K562 (cell line): Measurements from ENCODE around the gene PCDHGB2. TPM values are rescaled to one million over a fixed set of nuclear protein-coding genes. Genes with fewer than 3 reads are reported as not detected.
A peak's percentile ranks its signal among the peaks of the same experiment; 100 is the strongest.

ENCODE experiments used
- CBX3 ChIP-seq, 2 experiments: IDR thresholded peaks; 1 replicate in 1 of 2; 2 replicates in 1 of 2; pipeline ENCODE4 v1.6.1; 2012; ENCODE audit warnings: inconsistent platforms in 2 of 2, low read length in 2 of 2, borderline replicate concordance in 1 of 2, control low read depth in 1 of 2
- CHD2 ChIP-seq: IDR thresholded peaks from 2 replicates; pipeline ENCODE4 v1.6.1; 2011; ENCODE audit warnings: low read depth, low read length
- ETV1 ChIP-seq: fragments of 450-650 bp; conservative IDR thresholded peaks from 2 replicates; pipeline ENCODE4 v1.6.1; 2016; ENCODE audit warnings: missing genetic modification characterization, control low read depth, low read depth, missing compliant biosample characterization
- HES1 ChIP-seq: fragments of 450-650 bp; IDR thresholded peaks from 2 replicates; pipeline ENCODE4 v1.6.1; 2016; ENCODE audit warnings: low read depth, mild to moderate bottlenecking, moderate library complexity
- MBD2 ChIP-seq: sonication (generic); IDR thresholded peaks from 2 replicates; pipeline ENCODE4 v1.6.1; 2016; ENCODE audit warnings: low read depth, borderline replicate concordance
- MYNN ChIP-seq, 2 experiments: sonication (generic); formaldehyde crosslinking in 1 of 2; IDR thresholded peaks; 2 replicates each; pipeline versions ENCODE4 v1.5.0 to v1.6.1; 2016 to 2020; ENCODE audit warnings: antibody characterized with exemption in 1 of 2, missing genetic modification reagents in 1 of 2
- TCF7L2 ChIP-seq: fragments of 150-350 bp; IDR thresholded peaks from 2 replicates; pipeline ENCODE4 v1.6.1; 2016; ENCODE audit warnings: low read depth, mild to moderate bottlenecking, low read length, moderate library complexity
- ZFX ChIP-seq: sonication (generic); formaldehyde crosslinking; IDR thresholded peaks from 2 replicates; pipeline ENCODE4 v1.8.0; 2022; ENCODE audit warnings: mild to moderate bottlenecking, missing genetic modification reagents, moderate library complexity
- ZNF253 ChIP-seq: fragments of 250-450 bp; sonication (Bioruptor Pico); conservative IDR thresholded peaks from 2 replicates; pipeline ENCODE4 v1.6.1; 2021; ENCODE audit warnings: mild to moderate bottlenecking
- polyA plus RNA-seq, 8 experiments: library from polyadenylated mRNA; depleted of rRNA in 4 of 8; stranded (reverse) in 5 of 8; unstranded in 3 of 8; fragments of >200 nt; fragmentation: Nextera tagmentation in 2 of 8; fragmentation: Illumina TruSeq in 1 of 8; extraction: Ambion mirVana in 2 of 8; extraction: Trizol in 1 of 8; gene quantifications; 2 replicates each; pipeline versions ENCODE4 v1.2.1 to v1.2.3, GENCODE V29; 2011 to 2014; ENCODE audit warnings: inconsistent platforms in 1 of 8, missing spikeins in 1 of 8
- total RNA-seq, 7 experiments: library from RNA; depleted of rRNA in 6 of 7; stranded (reverse); fragments of >200 nt in 6 of 7; fragmentation: Illumina TruSeq in 2 of 7; extraction: Trizol in 2 of 7; gene quantifications; 2 replicates each; pipeline versions ENCODE4 v1.2.1 to v1.2.3, GENCODE V29; 2011 to 2021; ENCODE audit warnings: low replicate concordance in 1 of 7
- TF ChIP-seq, protein P1 (sequence below), 2 experiments: fragments of 450-650 bp in 1 of 2; sonication (generic) in 1 of 2; formaldehyde crosslinking in 1 of 2; IDR thresholded peaks; 2 replicates each; pipeline versions ENCODE4 v1.7.1 to v1.9.0; 2016 to 2022; ENCODE audit warnings: inconsistent platforms in 1 of 2, mild to moderate bottlenecking in 1 of 2, missing genetic modification reagents in 1 of 2
- TF ChIP-seq, protein P2 (sequence below): fragments of 250-450 bp; sonication (Bioruptor Pico); IDR thresholded peaks from 2 replicates; pipeline ENCODE4 v1.5.0; 2021
- TF ChIP-seq, protein P3 (sequence below), 2 experiments: IDR thresholded peaks; 2 replicates each; pipeline ENCODE4 v1.6.1; 2012; ENCODE audit warnings: improper control_type of control experiment in 2 of 2, low read depth in 2 of 2, low read length in 2 of 2, borderline replicate concordance in 1 of 2

PCDHGB2 gene
- total and polyA plus RNA-seq, 9 of the 15 experiments (the other 6 are each of a cell fraction or from before 2014, with no cell fraction given) = 0.06 to 0.54 (median 0.29) TPM; not detected in 1

DNA sequence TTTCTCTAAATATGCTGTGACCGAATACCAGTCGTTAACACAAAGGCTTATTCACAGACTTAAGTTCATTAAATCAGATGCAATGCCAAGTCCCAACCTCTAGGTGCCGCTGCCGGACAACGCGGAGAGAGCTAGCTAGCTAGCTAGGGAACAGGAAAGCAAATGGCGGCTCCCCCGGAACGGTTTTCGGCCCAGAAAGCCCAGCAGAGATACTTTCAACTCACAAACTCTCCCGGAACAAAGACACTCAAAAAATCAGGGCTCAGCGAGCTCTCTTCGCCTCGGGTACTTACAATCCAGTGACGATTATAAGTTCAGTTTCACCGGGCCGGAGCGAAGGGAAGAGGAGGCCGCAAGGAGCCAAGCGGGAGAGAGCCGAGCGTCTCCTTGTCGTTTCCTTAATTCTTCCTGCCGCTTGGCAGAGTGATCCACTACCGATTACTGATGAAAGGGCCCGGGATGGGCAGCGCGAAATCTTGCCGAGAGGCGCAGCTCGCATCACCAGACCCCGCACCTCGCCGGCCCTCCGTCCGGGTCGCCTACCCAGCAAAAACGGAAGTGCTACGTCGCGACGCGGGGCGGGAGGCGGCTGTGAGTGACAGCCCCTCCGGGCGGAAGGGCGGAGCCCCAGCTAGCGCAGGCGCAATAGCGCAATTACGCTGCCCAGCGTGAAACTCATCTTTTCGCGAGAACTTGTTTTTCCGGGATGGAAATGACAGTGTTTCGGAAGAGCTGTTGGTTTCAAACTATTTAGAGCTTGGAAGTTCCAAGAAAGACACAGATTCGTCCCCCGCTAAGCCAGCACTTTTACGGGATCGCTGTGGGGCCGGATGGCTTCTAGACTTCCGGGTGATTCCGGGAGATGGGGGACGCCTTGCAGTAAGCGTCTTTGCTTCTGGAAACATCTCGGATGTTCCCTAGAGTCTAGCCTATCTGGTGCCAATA, 39.3 kb upstream of the PCDHGB2 start, which contains the start of gene TAF7 (continued):
- TF ChIP-seq, protein P1, sequence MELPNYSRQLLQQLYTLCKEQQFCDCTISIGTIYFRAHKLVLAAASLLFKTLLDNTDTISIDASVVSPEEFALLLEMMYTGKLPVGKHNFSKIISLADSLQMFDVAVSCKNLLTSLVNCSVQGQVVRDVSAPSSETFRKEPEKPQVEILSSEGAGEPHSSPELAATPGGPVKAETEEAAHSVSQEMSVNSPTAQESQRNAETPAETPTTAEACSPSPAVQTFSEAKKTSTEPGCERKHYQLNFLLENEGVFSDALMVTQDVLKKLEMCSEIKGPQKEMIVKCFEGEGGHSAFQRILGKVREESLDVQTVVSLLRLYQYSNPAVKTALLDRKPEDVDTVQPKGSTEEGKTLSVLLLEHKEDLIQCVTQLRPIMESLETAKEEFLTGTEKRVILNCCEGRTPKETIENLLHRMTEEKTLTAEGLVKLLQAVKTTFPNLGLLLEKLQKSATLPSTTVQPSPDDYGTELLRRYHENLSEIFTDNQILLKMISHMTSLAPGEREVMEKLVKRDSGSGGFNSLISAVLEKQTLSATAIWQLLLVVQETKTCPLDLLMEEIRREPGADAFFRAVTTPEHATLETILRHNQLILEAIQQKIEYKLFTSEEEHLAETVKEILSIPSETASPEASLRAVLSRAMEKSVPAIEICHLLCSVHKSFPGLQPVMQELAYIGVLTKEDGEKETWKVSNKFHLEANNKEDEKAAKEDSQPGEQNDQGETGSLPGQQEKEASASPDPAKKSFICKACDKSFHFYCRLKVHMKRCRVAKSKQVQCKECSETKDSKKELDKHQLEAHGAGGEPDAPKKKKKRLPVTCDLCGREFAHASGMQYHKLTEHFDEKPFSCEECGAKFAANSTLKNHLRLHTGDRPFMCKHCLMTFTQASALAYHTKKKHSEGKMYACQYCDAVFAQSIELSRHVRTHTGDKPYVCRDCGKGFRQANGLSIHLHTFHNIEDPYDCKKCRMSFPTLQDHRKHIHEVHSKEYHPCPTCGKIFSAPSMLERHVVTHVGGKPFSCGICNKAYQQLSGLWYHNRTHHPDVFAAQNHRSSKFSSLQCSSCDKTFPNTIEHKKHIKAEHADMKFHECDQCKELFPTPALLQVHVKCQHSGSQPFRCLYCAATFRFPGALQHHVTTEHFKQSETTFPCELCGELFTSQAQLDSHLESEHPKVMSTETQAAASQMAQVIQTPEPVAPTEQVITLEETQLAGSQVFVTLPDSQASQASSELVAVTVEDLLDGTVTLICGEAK (IDR thresholded peaks at IDR 0.05) = peak; percentile 81
- TF ChIP-seq, protein P1 (CRISPR knock-in tag; IDR thresholded peaks at IDR 0.05) = no peak
- TF ChIP-seq ZFX (CRISPR knock-in tag) = peak; percentile 99
- TF ChIP-seq, protein P2, sequence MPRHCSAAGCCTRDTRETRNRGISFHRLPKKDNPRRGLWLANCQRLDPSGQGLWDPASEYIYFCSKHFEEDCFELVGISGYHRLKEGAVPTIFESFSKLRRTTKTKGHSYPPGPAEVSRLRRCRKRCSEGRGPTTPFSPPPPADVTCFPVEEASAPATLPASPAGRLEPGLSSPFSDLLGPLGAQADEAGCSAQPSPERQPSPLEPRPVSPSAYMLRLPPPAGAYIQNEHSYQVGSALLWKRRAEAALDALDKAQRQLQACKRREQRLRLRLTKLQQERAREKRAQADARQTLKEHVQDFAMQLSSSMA (CRISPR knock-in tag) = no peak
- TF ChIP-seq, protein P3, sequence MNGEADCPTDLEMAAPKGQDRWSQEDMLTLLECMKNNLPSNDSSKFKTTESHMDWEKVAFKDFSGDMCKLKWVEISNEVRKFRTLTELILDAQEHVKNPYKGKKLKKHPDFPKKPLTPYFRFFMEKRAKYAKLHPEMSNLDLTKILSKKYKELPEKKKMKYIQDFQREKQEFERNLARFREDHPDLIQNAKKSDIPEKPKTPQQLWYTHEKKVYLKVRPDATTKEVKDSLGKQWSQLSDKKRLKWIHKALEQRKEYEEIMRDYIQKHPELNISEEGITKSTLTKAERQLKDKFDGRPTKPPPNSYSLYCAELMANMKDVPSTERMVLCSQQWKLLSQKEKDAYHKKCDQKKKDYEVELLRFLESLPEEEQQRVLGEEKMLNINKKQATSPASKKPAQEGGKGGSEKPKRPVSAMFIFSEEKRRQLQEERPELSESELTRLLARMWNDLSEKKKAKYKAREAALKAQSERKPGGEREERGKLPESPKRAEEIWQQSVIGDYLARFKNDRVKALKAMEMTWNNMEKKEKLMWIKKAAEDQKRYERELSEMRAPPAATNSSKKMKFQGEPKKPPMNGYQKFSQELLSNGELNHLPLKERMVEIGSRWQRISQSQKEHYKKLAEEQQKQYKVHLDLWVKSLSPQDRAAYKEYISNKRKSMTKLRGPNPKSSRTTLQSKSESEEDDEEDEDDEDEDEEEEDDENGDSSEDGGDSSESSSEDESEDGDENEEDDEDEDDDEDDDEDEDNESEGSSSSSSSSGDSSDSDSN (IDR thresholded peaks at IDR 0.05; ENCODE audit: borderline replicate concordance in 1 of 2, low read depth in 2 of 2, low read length in 2 of 2) = 0 out of 4 replicates have a peak, but pooled peaks of 1 of the 2 experiments have one; percentile 51
- TF ChIP-seq CHD2 = peak; percentile 89
- TF ChIP-seq CBX3 (IDR thresholded peaks at IDR 0.05; ENCODE audit: borderline replicate concordance in 1 of 2, low read length in 2 of 2) = peak in 1 of 2 experiments; percentile 21; a peak in 2 of 3 replicates
- no peak for TF ChIP-seq TCF7L2
- TF ChIP-seq MBD2 = peak; percentile 67; the same call in 1 of the 2 replicates
- no peak for TF ChIP-seq MYNN (IDR thresholded peaks at IDR 0.05)
- 0 out of 2 replicates have a peak, but pooled peaks have one; percentile 48 for TF ChIP-seq MYNN (CRISPR knock-in tag; IDR thresholded peaks at IDR 0.05)
- peak; percentile 72; the same call in 1 of the 2 replicates for TF ChIP-seq ETV1 (tag)
- TF ChIP-seq HES1 = no peak
- TF ChIP-seq ZNF253 (CRISPR knock-in tag) = no peak
